Endothelial cell of umbilical vein (primary cell): ENCODE results near the gene GCLC. TPM values are rescaled to one million over a fixed set of nuclear protein-coding genes. Genes with fewer than 3 reads are reported as not detected.
A peak's percentile ranks its signal among the peaks of the same experiment; 100 is the strongest.

ENCODE experiments used
- BruUV-seq: library from RNA; stranded (reverse); fragments of 400-500 nt; replicated peaks from 2 replicates; lab custom pipeline; 2021; lab: Mats Ljungman, UMichigan
- CTCF ChIA-PET: fragments of 300-600, 350-600 bp; sonication (Branson Sonifier 250); formaldehyde crosslinking; loops from one replicate; lab custom pipeline; 2021; ENCODE audit warnings: antibody characterized with exemption, inconsistent platforms; lab: Charles Lee
- POLR2A ChIA-PET: fragments of 300-600, 350-600 bp; sonication (Branson Sonifier 250); formaldehyde crosslinking; loops from one replicate; lab custom pipeline; 2021; ENCODE audit warnings: antibody characterized with exemption, inconsistent platforms; lab: Charles Lee
- DNase-seq: peaks from one replicate; pipeline ENCODE4 v3.0.0-alpha.2; 2011; ENCODE audit warnings: low read depth, low spot score
- FAIRE-seq: peaks from 2 replicates; lab custom pipeline; 2011; peaks lifted over from hg19 to GRCh38; lab: Jason Lieb, UNC
- H2AFZ ChIP-seq: 2 replicates; pipeline ENCODE4 v1.6.0; 2012; ENCODE audit warnings: low read depth, low read length, control low read depth, inconsistent platforms
- H3K27ac ChIP-seq: 2 replicates; pipeline ENCODE4 v1.5.1; 2011; ENCODE audit warnings: low read depth, mild to moderate bottlenecking, control low read depth, low read length, moderate library complexity; ENCODE audit not compliant: insufficient read depth
- H3K27me3 ChIP-seq, 2 experiments: 2 replicates each; pipeline versions ENCODE4 v1.6.0 to v1.6.1; 2011; ENCODE audit warnings: low read length in 2 of 2, mixed read lengths in 1 of 2; ENCODE audit not compliant: control insufficient read depth in 2 of 2, insufficient read depth in 2 of 2
- H3K36me3 ChIP-seq, 2 experiments: 2 replicates in 1 of 2; 3 replicates in 1 of 2; pipeline ENCODE4 v1.5.1; 2011; ENCODE audit warnings: low read length in 2 of 2, mild to moderate bottlenecking in 1 of 2, moderate library complexity in 1 of 2; ENCODE audit not compliant: control insufficient read depth in 2 of 2, insufficient read depth in 2 of 2; ENCODE audit errors: extremely low read depth in 1 of 2
- H3K4me1 ChIP-seq: 3 replicates; pipeline ENCODE4 v1.5.1; 2011; ENCODE audit warnings: mild to moderate bottlenecking, low read length; ENCODE audit not compliant: control insufficient read depth, insufficient read depth; ENCODE audit errors: extremely low read depth
- H3K4me2 ChIP-seq: 2 replicates; pipeline ENCODE4 v1.6.1; 2011; ENCODE audit warnings: low read length, control low read depth, mixed read lengths; ENCODE audit not compliant: insufficient read depth
- H3K4me3 ChIP-seq, 3 experiments: fragments of 200-600 bp in 1 of 3; sonication (generic), shearing (Covaris generic) in 1 of 3; replicated peaks in 1 of 3; 2 replicates each; pipeline ENCODE4 v1.5.1; 2011 to 2016; ENCODE audit warnings: control low read depth in 3 of 3, low read length in 3 of 3, mild to moderate bottlenecking in 2 of 3, inconsistent platforms in 1 of 3, low read depth in 1 of 3, moderate library complexity in 1 of 3; ENCODE audit not compliant: insufficient read depth in 1 of 3
- H3K79me2 ChIP-seq: 2 replicates; pipeline ENCODE4 v1.6.0; 2012; ENCODE audit warnings: low read length, inconsistent platforms; ENCODE audit not compliant: control insufficient read depth, insufficient read depth
- H3K9ac ChIP-seq: replicated peaks from 2 replicates; pipeline ENCODE3; 2011; ENCODE audit warnings: low read length, control low read depth; ENCODE audit not compliant: insufficient read depth; ENCODE audit errors: extremely low read depth
- H3K9me1 ChIP-seq: replicated peaks from 3 replicates; pipeline ENCODE4 v1.6.0; 2011; ENCODE audit warnings: mild to moderate bottlenecking, low read length; ENCODE audit not compliant: control insufficient read depth, insufficient read depth; ENCODE audit errors: extremely low read depth
- H3K9me3 ChIP-seq: replicated peaks from 2 replicates; pipeline ENCODE4 v1.5.1; 2012; ENCODE audit warnings: low read length, inconsistent platforms; ENCODE audit not compliant: control insufficient read depth, insufficient read depth
- H4K20me1 ChIP-seq: replicated peaks from 2 replicates; pipeline ENCODE3; 2011; ENCODE audit warnings: mild to moderate bottlenecking, low read length; ENCODE audit not compliant: control insufficient read depth, insufficient read depth; ENCODE audit errors: extremely low read depth
- EZH2 ChIP-seq: IDR thresholded peaks from 2 replicates; pipeline ENCODE4 v1.6.1; 2012; ENCODE audit warnings: borderline replicate concordance, low read depth, mild to moderate bottlenecking, moderate library complexity, low read length, inconsistent platforms; ENCODE audit not compliant: severe bottlenecking
- FOS ChIP-seq: IDR thresholded peaks from 2 replicates; pipeline ENCODE4 v1.6.1; 2011; ENCODE audit warnings: mild to moderate bottlenecking, low read length, moderate library complexity, borderline replicate concordance; ENCODE audit not compliant: insufficient read depth
- GATA2 ChIP-seq: IDR thresholded peaks from 2 replicates; pipeline ENCODE4 v1.7.0; 2011; ENCODE audit warnings: low read depth, mild to moderate bottlenecking, moderate library complexity, mixed read lengths, low read length; ENCODE audit not compliant: insufficient read length, insufficient read depth
- JUN ChIP-seq: IDR thresholded peaks from 2 replicates; pipeline ENCODE4 v1.6.1; 2011; ENCODE audit warnings: borderline replicate concordance, low read depth; ENCODE audit not compliant: insufficient read length, insufficient read depth
- MYC ChIP-seq: IDR thresholded peaks from one replicate; pipeline ENCODE4 v1.6.1; 2011; ENCODE audit warnings: mild to moderate bottlenecking, low read depth, low read length
- POLR2A ChIP-seq: IDR thresholded peaks from 2 replicates; pipeline ENCODE4 v1.6.1; 2012; ENCODE audit warnings: low read depth, mild to moderate bottlenecking, control low read depth, low read length
- POLR2AphosphoS5 ChIP-seq: IDR thresholded peaks from 2 replicates; pipeline ENCODE4 v1.6.1; 2012; ENCODE audit warnings: low read depth, mild to moderate bottlenecking, control low read depth, low read length, moderate library complexity; ENCODE audit not compliant: insufficient read depth
- dilution Hi-C: fragments of 300-500 bp; cut with MboI; formaldehyde crosslinking; loops from one replicate; pipeline ENCODE4 v1.15.0; 2019; ENCODE audit warnings: low sequenced_read_pairs; ENCODE audit not compliant: extremely low pct_ligation_motif_present
- intact Hi-C: fragments of 100-400 bp; cut with micrococcal nuclease; formaldehyde crosslinking; loops from one replicate; pipeline ENCODE4 v1.10.0; 2022
- polyA plus RNA-seq, 4 experiments: library from polyadenylated mRNA; depleted of rRNA in 3 of 4; stranded (reverse) in 3 of 4; unstranded in 1 of 4; fragments of >200 nt; gene quantifications; 2 replicates each; pipeline versions ENCODE4 v1.2.1 to v1.2.3, GENCODE V29; 2011 to 2012; ENCODE audit warnings: missing spikeins in 1 of 4
- total RNA-seq: library from RNA; stranded (reverse); gene quantifications from 2 replicates; pipeline ENCODE4 v1.2.3, GENCODE V29; 2021
- TF ChIP-seq, protein P1 (sequence below): IDR thresholded peaks from 2 replicates; pipeline ENCODE4 v1.6.1; 2011; ENCODE audit not compliant: insufficient read depth, insufficient read length
- TF ChIP-seq, protein P2 (sequence below), 2 donors: IDR thresholded peaks; 1 replicate in 1 of 2; 2 replicates in 1 of 2; pipeline ENCODE4 v1.5.1; 2011; ENCODE audit warnings: low read length in 2 of 2, mild to moderate bottlenecking in 2 of 2, moderate library complexity in 2 of 2, control low read depth in 1 of 2, inconsistent platforms in 1 of 2, low read depth in 1 of 2; ENCODE audit not compliant: insufficient read depth in 1 of 2; ENCODE audit errors: extremely low read depth in 1 of 2

Gene GCLC
- total and polyA plus RNA-seq, 2 donors (not counting 3 experiments of a cell fraction or from before 2014, with no cell fraction given), result 7.3 to 22.8 TPM

DNA sequence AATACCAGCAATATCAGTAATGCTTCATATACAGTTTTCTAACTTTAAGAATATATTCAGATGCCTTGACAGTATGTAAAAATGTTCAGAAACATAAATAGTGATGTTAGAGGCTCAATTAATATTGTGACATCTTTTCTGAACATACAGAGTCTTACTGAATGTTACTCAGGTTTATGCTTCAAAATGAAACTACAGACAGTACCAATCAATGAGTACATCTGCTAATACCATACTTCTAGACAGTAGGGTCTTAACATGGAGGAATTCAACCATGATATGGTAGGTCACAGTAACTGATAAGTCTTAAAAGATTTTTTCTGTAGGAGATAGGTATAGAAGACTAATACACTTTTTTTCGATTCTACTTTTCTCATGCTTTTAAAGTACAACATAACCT is 8.3 kb downstream of the GCLC start:
- Histone ChIP-seq H3K79me2 (peaks cover 10% of the 10 kb centered on the region), H3K27me3 (no peaks in the 10 kb centered on the region), H3K4me2 (no peak overlapping the region), H4K20me1 (no peaks in the 10 kb centered on the region), H3K9me3 (no peaks in the 10 kb centered on the region), H3K27ac (no peak overlapping the region), H3K4me1 (no peaks in the 10 kb centered on the region), H3K36me3 (no peaks in the 10 kb centered on the region), H3K9ac (no peak overlapping the region), H3K4me3 (no peak overlapping the region), H2AFZ (no peak overlapping the region), H3K9me1 (no peaks in the 10 kb centered on the region)
- no TSS peak for BruUV-seq
- POLR2A ChIA-PET, result interaction anchor here (0.6 kb wide), 1 partner anchor 9 kb away, joined by 8 read pairs; no protein-coding TSS in a partner anchor
- CTCF ChIA-PET, result no interaction called here
- intact Hi-C loops (no loop called here), dilution Hi-C loops (no loop called here)
- peak; percentile 24 for FAIRE-seq
- no peak for DNase-seq
- TF ChIP-seq JUN (no peak), GATA2 (no peak), POLR2A (no peak), FOS (no peak), MYC (no peak), EZH2 (no peak), POLR2AphosphoS5 (no peak)
- TF ChIP-seq, protein P1, sequence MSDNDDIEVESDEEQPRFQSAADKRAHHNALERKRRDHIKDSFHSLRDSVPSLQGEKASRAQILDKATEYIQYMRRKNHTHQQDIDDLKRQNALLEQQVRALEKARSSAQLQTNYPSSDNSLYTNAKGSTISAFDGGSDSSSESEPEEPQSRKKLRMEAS, result no peak
- TF ChIP-seq, protein P2, sequence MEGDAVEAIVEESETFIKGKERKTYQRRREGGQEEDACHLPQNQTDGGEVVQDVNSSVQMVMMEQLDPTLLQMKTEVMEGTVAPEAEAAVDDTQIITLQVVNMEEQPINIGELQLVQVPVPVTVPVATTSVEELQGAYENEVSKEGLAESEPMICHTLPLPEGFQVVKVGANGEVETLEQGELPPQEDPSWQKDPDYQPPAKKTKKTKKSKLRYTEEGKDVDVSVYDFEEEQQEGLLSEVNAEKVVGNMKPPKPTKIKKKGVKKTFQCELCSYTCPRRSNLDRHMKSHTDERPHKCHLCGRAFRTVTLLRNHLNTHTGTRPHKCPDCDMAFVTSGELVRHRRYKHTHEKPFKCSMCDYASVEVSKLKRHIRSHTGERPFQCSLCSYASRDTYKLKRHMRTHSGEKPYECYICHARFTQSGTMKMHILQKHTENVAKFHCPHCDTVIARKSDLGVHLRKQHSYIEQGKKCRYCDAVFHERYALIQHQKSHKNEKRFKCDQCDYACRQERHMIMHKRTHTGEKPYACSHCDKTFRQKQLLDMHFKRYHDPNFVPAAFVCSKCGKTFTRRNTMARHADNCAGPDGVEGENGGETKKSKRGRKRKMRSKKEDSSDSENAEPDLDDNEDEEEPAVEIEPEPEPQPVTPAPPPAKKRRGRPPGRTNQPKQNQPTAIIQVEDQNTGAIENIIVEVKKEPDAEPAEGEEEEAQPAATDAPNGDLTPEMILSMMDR (IDR thresholded peaks at IDR 0.05; ENCODE audit: extremely low read depth in 1 of 2, insufficient read depth in 1 of 2, low read depth in 1 of 2, low read length in 2 of 2), result no peak
